Peyer's patch (tissue), 4 donors: Measurements from ENCODE around the gene ATP2B2.

Experiments
- CTCF ChIP-seq, 6 experiments: fragments of 450-650 bp in 4 of 6; fragments of 200-600 bp in 2 of 6; sonication (generic) in 1 of 6; IDR thresholded peaks; one replicate each; pipeline ENCODE4 v1.5.1; 2017 to 2019; ENCODE audit warnings: antibody characterized with exemption in 6 of 6, mild to moderate bottlenecking in 3 of 6, moderate library complexity in 1 of 6
- POLR2A ChIP-seq, 2 donors: fragments of 450-650 bp; IDR thresholded peaks; one replicate each; pipeline ENCODE4 v1.5.1; 2017; ENCODE audit warnings: antibody characterized with exemption in 2 of 2, mild to moderate bottlenecking in 2 of 2, moderate library complexity in 2 of 2

DNA sequence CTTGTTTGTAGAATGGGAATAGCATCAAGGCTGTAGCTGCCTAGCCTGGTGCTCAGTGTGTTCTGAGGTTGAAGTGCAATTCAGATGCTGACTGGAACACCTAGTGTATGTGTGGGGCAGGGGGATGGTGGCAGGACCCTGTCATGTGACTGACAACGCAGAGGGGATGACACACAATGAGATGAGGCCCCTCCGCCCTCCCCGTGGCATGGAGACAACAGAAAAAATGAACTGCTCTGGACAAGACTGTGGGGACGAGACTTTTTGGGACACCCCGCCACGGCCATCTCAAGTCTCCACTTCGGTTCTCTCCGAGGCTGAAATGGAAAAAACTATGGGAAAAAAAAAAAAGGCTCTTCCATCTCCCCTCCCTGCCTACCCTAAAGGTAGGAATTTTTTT is 174.1 kb downstream of the ATP2B2 start:
- TF ChIP-seq CTCF (IDR thresholded peaks at IDR 0.05) (no peak), POLR2A (IDR thresholded peaks at IDR 0.05) (no peak)
